Endodermal cell (in vitro differentiated cells): ENCODE measurements around the gene ANKDD1A. TPM values are rescaled to one million over a fixed set of nuclear protein-coding genes. Genes with fewer than 3 reads are reported as not detected.
A peak's percentile ranks its signal among the peaks of the same experiment; 100 is the strongest.

Experiments
- DNase-seq: peaks from one replicate; pipeline ENCODE4 v3.0.0-alpha.2; 2017
- H3K27ac ChIP-seq: 2 replicates; pipeline ENCODE4 v1.5.1; 2013; ENCODE audit warnings: mild to moderate bottlenecking, low read depth, low read length, moderate library complexity
- H3K27me3 ChIP-seq: 2 replicates; pipeline ENCODE4 v1.6.1; 2013; ENCODE audit warnings: mild to moderate bottlenecking, low read length, moderate library complexity; ENCODE audit not compliant: insufficient read depth, control insufficient read depth, poor library complexity, severe bottlenecking
- H3K36me3 ChIP-seq: 2 replicates; pipeline ENCODE4 v1.7.0; 2013; ENCODE audit warnings: mild to moderate bottlenecking, low read length, moderate library complexity; ENCODE audit not compliant: control insufficient read depth, insufficient read depth
- H3K4me1 ChIP-seq: one replicate; pipeline ENCODE4 v1.7.0; 2013; ENCODE audit warnings: low read length; ENCODE audit not compliant: control insufficient read depth, insufficient read depth
- H3K4me3 ChIP-seq: 2 replicates; pipeline ENCODE4 v1.5.1; 2013; ENCODE audit warnings: mild to moderate bottlenecking, low read length, moderate library complexity
- H3K9ac ChIP-seq: 2 replicates; pipeline ENCODE4 v1.6.1; 2013; ENCODE audit warnings: mild to moderate bottlenecking, low read length, moderate library complexity; ENCODE audit not compliant: poor library complexity, severe bottlenecking; ENCODE audit errors: extremely low read depth
- H3K9me3 ChIP-seq: 2 replicates; pipeline ENCODE4 v1.6.1; 2013; ENCODE audit warnings: mild to moderate bottlenecking, low read length, moderate library complexity; ENCODE audit not compliant: control insufficient read depth
- H3K27ac Mint-ChIP-seq: 2 replicates; pipeline ENCODE4 v1.8.0; 2020; ENCODE audit warnings: mixed read lengths
- H3K27me3 Mint-ChIP-seq: 2 replicates; pipeline ENCODE4 v1.8.0; 2021; ENCODE audit warnings: mild to moderate bottlenecking, mixed read lengths; ENCODE audit not compliant: insufficient read depth
- H3K36me3 Mint-ChIP-seq: 2 replicates; pipeline ENCODE4 v1.8.0; 2020; ENCODE audit warnings: low read depth, mixed read lengths
- H3K4me1 Mint-ChIP-seq: 2 replicates; pipeline ENCODE4 v1.8.0; 2020; ENCODE audit warnings: mixed read lengths
- H3K4me3 Mint-ChIP-seq: 2 replicates; pipeline ENCODE4 v1.8.0; 2020; ENCODE audit warnings: mild to moderate bottlenecking, moderate library complexity, mixed read lengths
- H3K9me3 Mint-ChIP-seq: 2 replicates; pipeline ENCODE4 v1.8.0; 2020; ENCODE audit warnings: mild to moderate bottlenecking, mixed read lengths
- WGBS, 2 experiments: methylation state at CpG; one replicate each; pipeline versions ENCODE4 v1.1.5 to v1.1.7; 2013; ENCODE audit warnings: missing lambda C conversion rate in 2 of 2, mixed read lengths in 1 of 2; ENCODE audit not compliant: insufficient coverage in 1 of 2, insufficient read length in 1 of 2; 5-methylcytosine and 5-hydroxymethylcytosine counted together
- total RNA-seq, 2 donors: library from RNA; stranded (reverse); fragmentation: NEBNext Ultra II Directional in 1 of 2; extraction: Animal tissue kit (Norgen Biotek cat#: 25700) in 1 of 2; gene quantifications; 2 replicates in 1 of 2; 3 replicates in 1 of 2; pipeline ENCODE4 v1.2.1, GENCODE V29; 2021
- TF ChIP-seq, protein P1 (sequence below): fragments of 200-600 bp; sonication (generic); conservative IDR thresholded peaks from 2 replicates; pipeline ENCODE4 v1.5.0; 2021; ENCODE audit warnings: antibody characterized with exemption, mild to moderate bottlenecking

ANKDD1A gene
- total RNA-seq, 2 donors from 2014 or later, result 22.5 to 30.0 TPM

DNA sequence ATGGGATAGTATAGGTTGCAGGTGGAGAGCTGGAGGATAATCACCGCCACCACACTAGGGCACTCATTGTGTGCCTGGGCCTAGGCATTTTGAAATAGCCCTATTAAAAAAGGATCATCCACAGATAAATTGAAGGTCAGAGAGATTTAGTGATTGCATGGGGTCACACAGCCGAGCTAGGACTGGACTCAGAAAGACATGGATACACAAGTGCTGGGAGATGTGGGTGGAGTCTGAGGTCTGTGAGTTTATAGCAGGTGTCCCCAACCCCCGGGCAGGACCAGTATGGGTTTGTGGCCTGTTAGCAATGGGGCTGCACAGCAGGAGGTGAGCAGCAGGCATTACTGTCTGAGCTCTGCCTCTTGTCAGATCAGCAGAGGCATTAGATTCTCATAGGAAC lies 5.3 kb upstream of the ANKDD1A start:
- Mint-ChIP-seq H3K4me1 (peaks cover 14% of the 10 kb centered on the region), H3K36me3 (no peaks in the 10 kb centered on the region), H3K27me3 (peaks cover 37% of the 10 kb centered on the region), H3K4me3 (no peak overlapping the region), H3K9me3 (peaks cover 23% of the 10 kb centered on the region), H3K27ac (no peak overlapping the region)
- H3K4me1 ChIP-seq, result no peaks in the 10 kb centered on the region
- H3K9ac ChIP-seq, result no peak overlapping the region
- WGBS, 2 experiments, result 96 to 100% methylated on average over 1 to 3 of the region's 3 CpGs
- H3K9me3 ChIP-seq, result peaks cover 22% of the 10 kb centered on the region
- peaks cover 5% of the 10 kb centered on the region for H3K27me3 ChIP-seq
- H3K4me3 ChIP-seq, result no peak overlapping the region
- H3K27ac ChIP-seq, result no peak overlapping the region
- peak; percentile 28 for DNase-seq
- no peaks in the 10 kb centered on the region for H3K36me3 ChIP-seq
- TF ChIP-seq, protein P1, sequence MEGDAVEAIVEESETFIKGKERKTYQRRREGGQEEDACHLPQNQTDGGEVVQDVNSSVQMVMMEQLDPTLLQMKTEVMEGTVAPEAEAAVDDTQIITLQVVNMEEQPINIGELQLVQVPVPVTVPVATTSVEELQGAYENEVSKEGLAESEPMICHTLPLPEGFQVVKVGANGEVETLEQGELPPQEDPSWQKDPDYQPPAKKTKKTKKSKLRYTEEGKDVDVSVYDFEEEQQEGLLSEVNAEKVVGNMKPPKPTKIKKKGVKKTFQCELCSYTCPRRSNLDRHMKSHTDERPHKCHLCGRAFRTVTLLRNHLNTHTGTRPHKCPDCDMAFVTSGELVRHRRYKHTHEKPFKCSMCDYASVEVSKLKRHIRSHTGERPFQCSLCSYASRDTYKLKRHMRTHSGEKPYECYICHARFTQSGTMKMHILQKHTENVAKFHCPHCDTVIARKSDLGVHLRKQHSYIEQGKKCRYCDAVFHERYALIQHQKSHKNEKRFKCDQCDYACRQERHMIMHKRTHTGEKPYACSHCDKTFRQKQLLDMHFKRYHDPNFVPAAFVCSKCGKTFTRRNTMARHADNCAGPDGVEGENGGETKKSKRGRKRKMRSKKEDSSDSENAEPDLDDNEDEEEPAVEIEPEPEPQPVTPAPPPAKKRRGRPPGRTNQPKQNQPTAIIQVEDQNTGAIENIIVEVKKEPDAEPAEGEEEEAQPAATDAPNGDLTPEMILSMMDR, result no peak

GRCh38 chr15:64907991-64908390 lies 3.7 kb upstream of the ANKDD1A start:
- Histone ChIP-seq H3K4me3 (no peak overlapping the region), H3K9ac (no peak overlapping the region), H3K36me3 (no peaks in the 10 kb centered on the region), H3K27ac (no peak overlapping the region), H3K4me1 (no peaks in the 10 kb centered on the region), H3K9me3 (peaks cover 15% of the 10 kb centered on the region), H3K27me3 (peaks cover 5% of the 10 kb centered on the region)
- Mint-ChIP-seq H3K27me3 (peaks cover 47% of the 10 kb centered on the region), H3K9me3 (peaks cover 17% of the 10 kb centered on the region), H3K4me1 (peaks cover 24% of the 10 kb centered on the region), H3K4me3 (no peak overlapping the region), H3K36me3 (no peaks in the 10 kb centered on the region), H3K27ac (no peak overlapping the region)
- no CpG with 5 or more reads among the region's 1 CpG for WGBS, 2 experiments
- TF ChIP-seq, protein P1, result no peak
- no peak for DNase-seq

DNA sequence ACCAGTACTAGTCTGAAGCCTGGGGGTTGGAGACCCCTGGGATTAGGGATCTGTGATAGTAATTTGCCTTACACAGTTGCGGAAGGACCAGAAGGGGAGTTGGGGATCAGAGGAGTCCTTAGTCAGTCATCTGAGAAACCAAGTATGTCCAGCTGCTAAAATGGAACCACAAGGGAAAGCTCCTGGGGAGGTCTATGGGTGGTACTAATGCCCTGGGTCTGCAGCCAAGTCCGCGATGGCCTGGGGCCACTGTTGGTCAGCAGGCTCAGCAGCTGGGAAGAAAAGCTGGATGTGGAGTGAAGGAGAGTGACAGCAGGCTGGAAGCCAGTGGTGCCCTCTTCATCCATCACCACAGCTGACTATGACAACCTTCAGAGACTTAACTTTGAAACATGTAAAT lies 2.2 kb upstream of the ANKDD1A start:
- Mint-ChIP-seq H3K4me1 (peaks cover 28% of the 10 kb centered on the region), H3K9me3 (peaks cover 17% of the 10 kb centered on the region), H3K36me3 (peaks cover 3% of the 10 kb centered on the region), H3K27ac (no peak overlapping the region), H3K27me3 (peaks cover 47% of the 10 kb centered on the region), H3K4me3 (no peak overlapping the region)
- Histone ChIP-seq H3K9me3 (peaks cover 15% of the 10 kb centered on the region), H3K27ac (no peak overlapping the region), H3K4me1 (no peaks in the 10 kb centered on the region), H3K36me3 (peaks cover 10% of the 10 kb centered on the region), H3K9ac (no peak overlapping the region), H3K27me3 (peaks cover 5% of the 10 kb centered on the region), H3K4me3 (no peak overlapping the region)
- TF ChIP-seq, protein P1, result no peak
- peak; percentile 29 for DNase-seq
- 92 to 100% methylated on average over 3 of the region's 3 CpGs for WGBS, 2 experiments
